ENCODE measurements around the gene TPM2.

The TPM2 gene

DNA sequence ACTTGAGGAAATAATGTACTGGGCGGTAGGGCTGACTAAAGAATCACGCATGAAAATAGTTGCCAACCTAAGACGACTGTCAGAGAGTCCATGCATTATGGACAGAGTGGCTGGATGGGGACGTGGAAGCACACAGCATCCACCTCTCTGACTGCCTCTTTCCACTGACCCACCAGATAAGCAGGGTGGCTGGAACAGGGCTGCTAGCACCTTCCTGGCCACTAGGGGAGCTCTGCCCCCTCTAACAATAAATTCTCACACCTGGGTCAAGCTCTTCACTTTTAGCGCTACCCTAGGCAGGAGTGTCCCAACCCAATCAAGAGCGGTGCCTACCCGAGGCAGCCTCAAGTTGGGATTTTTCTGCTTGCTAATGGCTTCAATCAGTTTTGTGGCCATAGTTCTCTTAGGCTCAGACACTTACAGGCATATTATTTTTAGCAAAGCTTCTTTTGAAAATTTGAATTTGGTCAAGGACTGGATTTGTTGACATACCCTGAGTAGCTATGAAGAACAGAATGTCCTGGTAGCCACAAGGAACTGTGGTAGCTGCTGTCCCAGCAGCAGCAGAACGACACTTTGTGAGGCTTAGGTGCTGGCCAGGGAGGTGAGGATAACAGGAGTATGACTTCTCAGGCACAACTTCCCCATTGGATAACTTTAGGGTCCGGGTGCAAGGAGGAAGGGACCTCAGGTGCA, 6.9 kb upstream of the TPM2 start:
- no peak for DNase-seq (ENCODE audit: low read depth)

DNA sequence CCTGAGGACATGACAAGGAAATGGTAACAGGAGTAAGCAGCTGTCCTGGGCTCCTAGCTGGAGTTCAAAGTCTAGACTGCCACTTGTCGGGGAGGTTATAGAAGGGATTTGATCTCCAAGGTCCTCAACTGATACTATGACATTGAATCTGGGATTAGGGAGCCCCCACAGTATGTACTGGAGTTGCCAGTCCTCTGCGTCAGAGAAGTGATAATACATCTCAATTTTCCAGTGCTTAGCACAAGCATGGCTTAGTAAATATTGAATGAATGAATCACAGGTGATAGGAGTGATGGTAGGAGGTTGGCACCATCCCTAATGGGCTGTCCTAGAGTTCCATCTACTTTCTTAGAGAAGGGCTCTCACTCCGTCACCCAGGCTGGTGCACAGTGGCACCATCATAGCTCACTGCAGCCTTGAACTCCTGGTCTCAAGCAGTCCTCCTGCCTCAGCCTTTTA, 6.2 kb upstream of the TPM2 start:
- DNase-seq (ENCODE audit: low read depth): no peak

DNA sequence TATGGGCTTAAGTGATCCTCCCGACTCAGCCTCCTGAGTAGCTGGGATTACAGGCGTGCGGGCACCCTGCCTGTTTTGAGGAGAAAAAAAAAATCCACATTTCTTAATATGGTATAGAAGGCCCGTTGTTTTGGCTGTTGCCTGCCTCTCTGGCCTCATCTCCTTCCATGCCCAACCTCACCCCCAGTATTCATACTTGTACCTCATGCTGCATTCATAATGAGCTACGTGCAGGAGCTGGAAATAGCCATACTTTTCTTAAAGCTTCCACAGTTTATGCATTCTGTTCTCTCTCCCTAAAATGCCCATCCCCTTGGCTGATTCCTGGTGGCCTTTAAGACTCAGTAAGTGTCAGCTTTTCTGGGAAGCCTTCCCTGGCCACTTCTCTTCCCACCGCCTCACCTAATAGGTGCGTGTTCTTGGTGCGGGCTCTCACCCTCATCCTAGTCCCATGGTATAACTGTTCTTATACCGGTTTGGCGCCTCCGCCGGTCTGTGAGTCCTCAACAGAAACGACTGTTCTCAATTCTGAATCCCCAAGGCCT, 2.1 kb upstream of the TPM2 start:
- DNase-seq (ENCODE audit: low read depth): no peak

DNA sequence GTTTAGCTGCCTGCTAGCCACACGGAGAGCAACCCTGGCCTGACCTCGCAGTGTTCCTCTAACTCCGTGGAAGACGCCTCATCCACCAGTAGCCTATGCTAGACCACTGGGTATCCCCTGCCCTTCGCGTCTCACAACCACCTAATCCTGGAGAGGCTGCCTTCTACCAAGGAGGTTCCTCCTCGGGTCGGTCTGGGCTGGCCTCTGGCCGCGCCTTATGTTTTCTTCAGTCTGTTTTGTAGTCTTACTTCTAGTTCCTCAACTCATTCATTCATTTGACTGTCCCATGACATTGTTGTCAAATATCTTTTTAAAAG, 1.6 kb upstream of the TPM2 start:
- DNase-seq (ENCODE audit: low read depth): no peak

DNA sequence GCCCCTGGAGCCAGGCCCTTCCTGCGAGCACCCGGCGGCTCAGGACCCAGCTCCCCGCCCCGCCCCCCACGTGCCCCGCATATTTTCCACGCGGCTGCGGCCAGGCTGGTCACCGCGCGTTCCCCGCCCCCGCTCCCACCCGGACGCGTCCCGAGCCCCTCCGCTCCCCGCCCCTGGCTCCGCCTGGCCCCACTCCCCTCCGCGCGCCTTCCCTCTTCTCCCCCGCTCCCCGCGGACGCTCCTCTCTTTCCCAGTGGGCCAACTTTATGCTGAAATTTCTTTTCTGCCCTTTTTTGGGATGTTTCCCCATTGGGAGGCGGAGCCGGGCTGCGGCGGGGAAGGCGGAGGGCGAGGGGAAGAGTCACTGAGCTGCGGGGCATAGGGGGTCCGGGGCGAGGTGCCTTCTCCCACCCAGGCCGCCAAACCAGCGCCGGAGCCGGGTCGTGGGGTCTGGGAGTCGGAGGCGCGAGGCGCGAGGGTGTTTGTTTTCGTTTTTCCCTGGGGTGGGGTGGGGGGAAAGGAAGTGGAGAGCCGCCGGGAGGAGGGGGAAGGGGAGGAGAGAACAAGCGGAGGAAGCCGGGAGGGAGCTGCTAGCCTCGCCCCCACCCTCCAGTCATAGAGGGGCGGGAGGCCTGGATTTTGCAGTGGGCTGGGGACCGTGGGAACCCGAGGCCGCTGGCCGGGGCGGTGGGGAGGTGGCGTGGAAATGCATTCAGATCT, 1.0 kb upstream of the TPM2 start:
- DNase-seq (ENCODE audit: low read depth): no peak

DNA sequence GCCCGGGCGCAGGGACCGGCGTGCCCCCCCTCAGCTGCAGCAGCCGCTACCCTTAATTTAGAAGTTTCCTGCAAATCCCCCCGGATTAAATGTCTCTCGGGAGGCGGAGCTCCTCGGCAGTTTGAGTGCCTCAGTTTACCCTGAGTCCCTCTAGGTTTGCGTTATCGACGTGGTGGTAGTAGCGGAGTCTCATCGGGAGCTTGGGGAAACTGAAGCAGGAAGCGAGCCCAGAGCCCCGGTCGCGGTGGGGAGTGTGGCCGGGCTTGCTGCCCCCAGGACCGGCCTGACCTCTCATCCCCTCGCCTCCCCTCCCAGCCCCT, 529 bp upstream of the TPM2 start:
- no peak for DNase-seq (ENCODE audit: low read depth)

DNA sequence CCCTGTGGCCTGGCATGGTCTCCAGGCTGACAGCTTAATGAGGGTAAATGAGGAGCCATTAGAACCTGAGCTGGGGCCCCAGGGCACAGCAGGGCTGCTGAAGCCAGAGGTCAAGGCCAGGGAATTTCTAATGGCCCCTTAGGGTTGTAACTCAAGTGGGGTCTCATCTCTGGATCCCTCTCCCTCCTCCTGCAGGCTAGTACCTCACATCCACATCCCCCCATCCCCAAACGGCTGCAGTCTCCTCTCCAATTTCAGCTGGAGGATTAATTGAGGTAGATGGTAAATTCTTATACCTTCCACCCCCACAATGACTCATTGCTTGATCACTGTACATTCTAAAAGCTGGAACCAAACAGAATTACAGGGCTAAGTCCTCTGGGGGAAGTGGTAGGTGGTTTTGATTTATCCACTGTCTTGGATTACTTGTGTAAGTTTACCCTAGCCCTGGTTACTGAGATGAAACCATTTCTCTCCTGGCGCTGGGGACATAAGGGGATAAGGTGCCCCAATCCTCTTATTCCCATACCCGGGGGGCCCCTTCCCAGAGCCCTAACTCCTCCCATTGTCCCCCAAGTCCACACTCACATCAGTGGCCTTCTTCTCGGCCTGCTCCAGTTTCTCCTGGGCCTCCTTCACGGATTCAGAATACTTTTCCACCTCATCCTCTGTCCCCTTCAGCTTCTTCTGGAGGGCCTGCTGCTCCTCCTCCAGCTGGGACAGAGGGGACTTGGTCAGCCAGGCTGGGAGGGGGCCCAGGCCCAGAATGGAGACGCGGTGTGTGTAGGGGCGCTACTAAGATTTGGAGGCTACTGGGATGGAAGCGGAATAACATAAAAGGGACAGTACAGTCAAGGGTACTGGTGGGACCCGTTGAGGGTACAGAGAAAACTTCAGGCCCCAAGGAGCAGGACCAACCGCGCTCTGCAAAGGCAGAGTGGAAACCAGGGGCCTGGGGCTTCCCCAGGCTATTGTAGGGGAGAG, 875 bp downstream of the TPM2 start:
- DNase-seq (ENCODE audit: low read depth): no peak

DNA sequence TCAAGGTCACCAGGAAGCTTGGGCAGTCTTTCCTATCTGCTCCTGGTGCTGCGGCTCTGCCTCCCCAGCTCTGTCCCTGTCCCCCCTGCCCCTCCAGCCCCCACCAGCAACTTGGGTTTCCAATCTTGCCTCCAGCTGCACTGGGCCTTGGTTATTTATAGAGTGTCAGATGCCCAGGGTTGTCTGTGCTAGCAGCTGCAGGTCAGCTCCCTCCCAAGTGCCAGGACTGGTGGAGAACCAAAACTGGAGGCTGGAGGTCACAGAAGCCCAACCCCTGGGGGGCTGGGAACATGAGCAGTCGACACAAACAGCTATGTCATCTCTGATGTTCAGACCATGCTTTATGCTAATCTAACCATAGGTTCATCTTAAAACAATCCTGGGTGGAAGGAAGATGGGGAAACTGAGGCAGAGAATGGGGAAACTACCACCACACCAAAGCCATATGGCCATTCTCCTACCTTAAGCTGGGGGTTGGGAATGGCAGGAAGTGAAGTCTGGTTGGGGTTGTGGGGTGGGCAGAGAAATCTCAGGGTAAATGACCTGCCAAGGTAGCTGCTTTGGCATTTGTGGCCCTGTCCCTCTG, 1.7 kb downstream of the TPM2 start:
- DNase-seq (ENCODE audit: low read depth): no peak

DNA sequence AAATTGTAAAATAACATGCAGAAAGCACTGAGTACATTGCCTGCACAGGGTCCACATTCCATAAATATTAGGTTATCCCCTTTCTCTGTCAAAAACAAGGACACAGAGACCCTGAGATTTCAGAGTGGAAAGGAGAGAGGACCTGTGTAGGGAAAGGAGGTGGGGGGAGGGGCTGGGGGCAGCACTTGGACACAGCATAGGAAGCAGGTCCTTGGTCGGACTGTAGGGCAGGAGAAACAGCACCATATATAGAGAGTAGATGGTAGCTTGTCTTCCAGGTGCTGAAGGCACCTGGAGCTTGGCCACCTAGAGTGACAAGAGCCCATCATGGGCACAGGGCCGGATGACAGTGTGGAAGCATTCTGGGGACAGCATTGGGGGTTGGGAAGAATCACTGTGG, 2.4 kb downstream of the TPM2 start:
- no peak for DNase-seq (ENCODE audit: low read depth)

DNA sequence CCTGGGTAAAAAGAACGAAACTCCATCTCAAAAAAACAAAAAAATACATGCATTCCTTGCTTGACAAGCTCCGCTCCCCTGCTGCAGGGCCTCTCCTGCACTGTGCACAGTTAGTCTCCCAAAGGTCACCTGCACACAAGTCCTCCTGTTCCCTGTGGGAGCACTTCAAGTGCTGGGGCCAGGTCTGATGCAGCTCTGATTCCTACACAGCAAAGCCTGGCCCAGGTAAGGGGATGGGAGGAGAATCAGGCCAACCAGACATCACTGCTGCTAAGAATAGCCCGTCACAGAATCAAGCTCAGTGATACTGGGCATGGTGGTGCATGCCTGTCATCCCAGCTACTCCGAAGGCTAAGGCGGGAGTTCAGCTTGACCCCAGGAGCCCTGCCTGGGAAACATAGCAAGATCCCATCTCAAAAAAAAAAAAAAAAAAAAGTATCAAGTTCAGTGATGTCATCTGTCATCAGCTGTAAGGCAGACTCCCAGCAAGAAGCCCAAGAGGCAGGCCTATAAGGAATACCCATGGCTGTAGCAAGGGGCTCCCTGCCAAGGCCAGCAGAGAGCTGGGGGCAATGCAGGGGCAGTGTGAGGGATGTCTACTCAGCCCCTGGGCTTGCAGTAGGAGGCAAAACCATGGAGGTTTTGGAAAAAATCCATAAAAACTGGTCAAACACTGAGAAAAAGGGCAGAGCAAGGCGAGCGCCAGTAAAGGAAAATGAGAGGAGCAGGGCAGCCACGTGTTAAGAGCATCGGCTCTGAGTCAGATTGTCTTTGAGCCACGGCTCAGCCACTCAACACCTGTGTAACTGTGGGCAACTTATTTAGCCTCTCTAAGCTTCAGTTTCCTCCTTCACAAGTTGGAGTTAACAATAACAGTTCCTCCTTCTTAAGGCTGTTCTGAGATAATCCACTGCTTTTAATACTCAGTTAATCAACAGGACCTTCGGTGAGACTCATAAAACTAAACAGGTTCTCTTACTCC, 3.2 kb downstream of the TPM2 start:
- no peak for DNase-seq (ENCODE audit: low read depth)

DNA sequence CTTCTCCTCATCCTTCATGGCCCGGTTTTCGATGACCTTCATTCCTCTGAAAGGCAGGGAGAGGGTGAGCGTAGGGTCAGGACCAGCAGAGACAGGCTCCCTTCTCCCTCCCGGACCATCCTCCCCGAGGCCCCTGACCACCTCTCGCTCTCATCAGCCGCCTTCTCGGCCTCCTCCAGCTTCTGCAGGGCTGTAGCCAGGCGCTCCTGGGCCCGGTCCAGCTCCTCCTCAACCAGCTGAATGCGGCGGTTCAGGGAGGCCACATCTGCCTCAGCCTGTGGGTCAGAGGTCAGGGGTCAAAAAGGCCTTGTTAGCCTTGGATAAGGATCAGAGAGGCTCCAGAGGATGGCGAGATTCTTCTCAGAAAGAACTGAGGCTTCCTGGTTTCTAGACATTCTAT, 4.2 kb downstream of the TPM2 start:
- no peak for DNase-seq (ENCODE audit: low read depth)

DNA sequence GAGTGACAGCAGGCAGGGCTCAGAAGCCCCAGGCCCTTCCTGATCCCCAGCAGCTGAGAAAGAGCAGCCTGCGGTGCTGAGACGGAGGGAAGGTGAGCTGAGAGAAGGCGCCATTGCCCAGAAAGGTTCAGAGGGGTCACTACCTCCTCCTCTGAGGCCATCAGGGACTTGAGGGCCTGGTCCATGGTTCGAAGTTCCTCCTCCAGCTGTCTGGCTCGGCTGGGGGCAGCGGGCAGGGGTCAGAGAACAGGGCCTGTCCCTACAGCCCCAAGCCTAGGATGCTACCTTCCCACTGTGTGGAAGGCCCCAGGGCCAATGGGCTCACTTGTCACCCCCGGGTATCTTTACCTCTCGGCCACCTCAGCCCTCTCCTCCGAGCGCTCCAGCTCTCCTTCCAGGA, 4.8 kb downstream of the TPM2 start:
- no peak for DNase-seq (ENCODE audit: low read depth)

DNA sequence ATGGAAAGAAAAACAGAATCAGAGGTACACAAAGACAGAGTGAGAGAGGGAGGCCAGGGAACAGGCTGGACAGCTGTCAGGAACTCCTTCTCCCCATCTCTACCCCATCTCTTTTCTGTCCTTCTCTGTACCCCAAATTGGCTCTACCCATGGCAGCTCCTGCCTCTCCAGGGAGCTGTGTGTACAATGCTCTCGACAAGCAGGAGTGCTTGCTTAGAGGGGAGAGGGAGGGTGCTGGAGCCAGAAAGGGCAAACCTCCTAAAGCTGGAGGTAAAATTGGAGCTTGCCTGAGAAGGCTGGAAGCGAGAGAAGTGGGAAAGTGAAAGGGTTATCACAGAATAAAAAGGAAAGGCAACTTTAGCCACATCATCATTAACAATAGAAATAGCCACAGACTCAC, 6.4 kb downstream of the TPM2 start:
- DNase-seq (ENCODE audit: low read depth): no peak

DNA sequence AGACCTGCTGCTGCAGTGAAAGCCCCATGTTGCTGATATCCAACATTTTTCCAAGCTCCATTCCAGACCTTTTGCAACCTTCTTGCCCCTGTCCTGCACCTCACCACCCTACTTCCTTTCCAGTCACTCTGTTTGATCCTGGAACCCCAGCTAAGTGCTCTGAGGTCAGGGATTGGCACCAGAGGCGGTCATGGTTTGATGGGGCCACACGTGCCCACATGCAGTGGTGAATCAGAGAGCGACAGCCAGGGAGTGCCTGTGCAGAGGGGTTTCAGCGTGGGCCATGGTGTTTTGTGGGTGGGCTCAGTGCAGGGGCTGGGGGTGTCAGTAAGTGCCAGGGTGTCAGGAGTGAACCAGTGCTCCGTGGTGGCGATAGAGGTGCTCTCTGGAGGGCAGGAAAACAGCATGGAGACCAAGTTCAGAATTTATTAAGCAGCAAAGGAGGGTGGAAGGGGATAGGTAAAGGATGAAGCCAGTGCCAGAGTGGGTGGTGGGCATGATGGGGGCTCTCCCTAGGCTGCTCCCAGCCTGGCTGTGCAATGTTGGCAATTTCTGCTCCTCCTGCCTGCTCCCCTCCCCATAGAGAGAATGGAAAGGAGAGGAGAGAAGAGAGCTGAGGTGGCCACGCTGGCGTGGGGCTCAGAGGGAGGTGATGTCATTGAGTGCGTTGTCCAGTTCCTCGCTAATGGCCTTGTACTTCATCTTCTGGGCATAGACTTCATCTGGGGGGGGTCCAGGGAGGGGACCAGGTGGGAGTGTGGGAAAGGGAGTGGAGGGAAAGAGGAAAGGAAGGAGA, 7.0 kb downstream of the TPM2 start:
- DNase-seq (ENCODE audit: low read depth): no peak

DNA sequence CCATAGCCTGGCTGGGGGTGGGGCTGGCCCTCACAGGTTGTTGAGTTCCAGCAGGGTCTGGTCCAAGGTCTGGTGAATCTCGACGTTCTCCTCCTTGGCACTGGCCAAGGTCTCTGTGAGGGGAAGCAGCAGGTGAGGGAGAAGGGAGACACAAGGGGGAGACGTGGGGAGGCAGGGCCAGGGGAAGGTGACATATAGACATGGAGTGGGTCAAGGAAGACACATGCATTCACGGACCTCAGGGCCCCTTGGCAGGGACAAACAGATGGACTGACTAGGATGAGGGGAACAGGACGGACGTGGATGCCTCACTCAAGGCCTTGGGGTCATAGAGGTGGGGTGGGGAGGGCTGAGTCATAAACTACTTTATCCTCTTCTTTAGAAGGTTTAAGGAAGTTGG, 7.7 kb downstream of the TPM2 start:
- no peak for DNase-seq (ENCODE audit: low read depth)

DNA sequence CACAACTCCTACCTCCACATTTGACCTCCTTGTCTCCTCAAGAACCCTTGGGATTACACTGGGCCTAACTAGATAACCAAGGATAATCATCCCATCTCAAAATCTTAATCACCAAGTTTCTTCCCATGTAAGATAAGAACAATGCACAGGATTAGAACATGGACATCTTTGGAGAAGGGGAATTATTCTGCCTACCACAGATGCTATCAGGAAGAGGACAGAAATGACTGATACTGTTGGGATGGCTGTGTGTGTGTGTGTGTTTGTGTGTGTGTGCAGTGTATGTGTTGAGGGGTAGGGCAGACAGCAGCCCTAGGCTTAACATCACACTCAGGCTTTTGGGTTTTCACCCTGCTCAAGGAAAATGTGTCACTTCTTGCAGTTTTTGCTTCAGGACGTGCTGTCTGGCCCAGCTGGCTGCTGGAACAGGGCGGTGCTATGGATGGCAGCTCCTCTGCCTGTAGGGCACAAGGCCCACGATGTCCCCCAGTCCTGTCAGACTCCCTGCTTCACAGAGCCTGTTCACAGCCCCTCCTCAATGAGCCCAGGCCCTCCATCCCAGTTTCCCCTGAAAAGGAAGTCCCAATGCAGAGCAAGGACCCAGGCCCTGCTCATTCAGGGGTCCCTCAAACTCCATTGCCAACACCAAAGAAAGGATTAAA, 8.3 kb downstream of the TPM2 start:
- no peak for DNase-seq (ENCODE audit: low read depth)

DNA sequence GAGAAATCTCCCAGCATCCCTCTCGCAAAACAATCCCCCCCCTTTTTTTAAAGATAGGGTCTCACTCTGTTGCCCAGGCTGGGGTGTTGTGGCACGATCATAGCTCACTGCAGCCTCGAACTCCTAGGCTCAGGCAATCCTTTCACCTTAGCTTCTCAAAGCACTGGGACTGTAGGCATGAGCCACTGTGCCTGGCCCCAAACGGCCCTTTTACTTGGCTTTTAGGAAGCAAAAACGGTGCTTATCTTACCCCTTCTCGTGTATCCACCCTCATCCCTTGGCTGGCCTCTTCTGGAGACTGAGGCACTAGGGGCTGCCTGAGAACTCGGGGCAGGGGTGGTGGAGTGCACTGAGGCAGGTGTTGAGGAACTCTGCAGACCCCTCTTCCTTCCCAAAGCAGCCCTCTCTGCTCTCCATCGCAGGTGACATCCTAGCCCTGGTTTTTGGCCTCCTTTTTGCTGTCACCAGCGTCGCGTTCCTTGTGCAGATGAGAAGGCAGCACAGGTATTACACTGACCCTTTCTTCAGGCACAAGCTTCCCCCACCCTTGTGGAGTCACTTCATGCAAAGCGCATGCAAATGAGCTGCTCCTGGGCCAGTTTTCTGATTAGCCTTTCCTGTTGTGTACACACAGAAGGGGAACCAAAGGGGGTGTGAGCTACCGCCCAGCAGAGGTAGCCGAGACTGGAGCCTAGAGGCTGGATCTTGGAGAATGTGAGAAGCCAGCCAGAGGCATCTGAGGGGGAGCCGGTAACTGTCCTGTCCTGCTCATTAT, 9.2 kb downstream of the TPM2 start:
- no peak for DNase-seq (ENCODE audit: low read depth)

DNA sequence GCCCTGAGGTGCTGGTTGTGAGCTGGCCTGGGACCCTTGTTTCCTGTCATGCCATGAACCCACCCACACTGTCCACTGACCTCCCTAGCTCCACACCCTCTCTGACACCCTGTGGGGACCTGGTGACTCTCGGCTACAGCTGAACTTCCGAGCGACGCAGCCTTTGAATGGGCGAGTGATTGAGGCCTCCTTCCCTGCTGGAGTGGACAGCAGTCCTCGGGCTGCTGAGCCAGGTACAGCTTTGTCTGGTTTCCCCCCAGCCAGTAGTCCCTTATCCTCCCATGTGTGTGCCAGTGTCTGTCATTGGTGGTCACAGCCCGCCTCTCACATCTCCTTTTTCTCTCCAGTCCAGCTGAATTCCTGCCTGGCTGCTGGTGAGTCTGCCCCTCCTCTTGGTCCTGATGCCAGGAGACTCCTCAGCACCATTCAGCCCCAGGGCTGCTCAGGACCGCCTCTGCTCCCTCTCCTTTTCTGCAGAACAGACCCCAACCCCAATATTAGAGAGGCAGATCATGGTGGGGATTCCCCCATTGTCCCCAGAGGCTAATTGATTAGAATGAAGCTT, 9.9 kb downstream of the TPM2 start:
- DNase-seq (ENCODE audit: low read depth): no peak

DNA sequence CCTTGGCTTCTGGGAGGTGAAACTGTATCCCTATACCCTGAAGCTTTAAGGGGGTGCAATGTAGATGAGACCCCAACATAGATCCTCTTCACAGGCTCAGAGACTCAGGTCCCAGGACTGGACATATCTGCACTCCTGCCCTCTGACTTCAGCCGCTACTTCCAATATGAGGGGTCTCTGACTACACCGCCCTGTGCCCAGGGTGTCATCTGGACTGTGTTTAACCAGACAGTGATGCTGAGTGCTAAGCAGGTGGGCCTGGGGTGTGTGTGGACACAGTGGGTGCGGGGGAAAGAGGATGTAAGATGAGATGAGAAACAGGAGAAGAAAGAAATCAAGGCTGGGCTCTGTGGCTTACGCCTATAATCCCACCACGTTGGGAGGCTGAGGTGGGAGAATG, 10.6 kb downstream of the TPM2 start:
- DNase-seq (ENCODE audit: low read depth): no peak
